Endothelial cell of umbilical vein (primary cell): ENCODE data around the gene LENG9. TPM values are rescaled to one million over a fixed set of nuclear protein-coding genes. Genes with fewer than 3 reads are reported as not detected.
"Not testable (repeated sequence)": the region's sequence is repeated elsewhere in the genome, so short reads cannot be mapped to it uniquely, and the experiment has no call there.

Experiments used
- BruUV-seq: library from RNA; stranded (reverse); fragments of 400-500 nt; replicated peaks from 2 replicates; lab custom pipeline; 2021; lab: Mats Ljungman, UMichigan
- CTCF ChIA-PET: fragments of 300-600, 350-600 bp; sonication (Branson Sonifier 250); formaldehyde crosslinking; loops from one replicate; lab custom pipeline; 2021; ENCODE audit warnings: antibody characterized with exemption, inconsistent platforms; lab: Charles Lee
- POLR2A ChIA-PET: fragments of 300-600, 350-600 bp; sonication (Branson Sonifier 250); formaldehyde crosslinking; loops from one replicate; lab custom pipeline; 2021; ENCODE audit warnings: antibody characterized with exemption, inconsistent platforms; lab: Charles Lee
- DNase-seq: peaks from one replicate; pipeline ENCODE4 v3.0.0-alpha.2; 2011; ENCODE audit warnings: low read depth, low spot score
- FAIRE-seq: peaks from 2 replicates; lab custom pipeline; 2011; peaks lifted over from hg19 to GRCh38; lab: Jason Lieb, UNC
- H2AFZ ChIP-seq: 2 replicates; pipeline ENCODE4 v1.6.0; 2012; ENCODE audit warnings: low read depth, low read length, control low read depth, inconsistent platforms
- H3K27ac ChIP-seq: 2 replicates; pipeline ENCODE4 v1.5.1; 2011; ENCODE audit warnings: low read depth, mild to moderate bottlenecking, control low read depth, low read length, moderate library complexity; ENCODE audit not compliant: insufficient read depth
- H3K27me3 ChIP-seq, 2 experiments: 2 replicates each; pipeline versions ENCODE4 v1.6.0 to v1.6.1; 2011; ENCODE audit warnings: low read length in 2 of 2, mixed read lengths in 1 of 2; ENCODE audit not compliant: control insufficient read depth in 2 of 2, insufficient read depth in 2 of 2
- H3K36me3 ChIP-seq, 2 experiments: 2 replicates in 1 of 2; 3 replicates in 1 of 2; pipeline ENCODE4 v1.5.1; 2011; ENCODE audit warnings: low read length in 2 of 2, mild to moderate bottlenecking in 1 of 2, moderate library complexity in 1 of 2; ENCODE audit not compliant: control insufficient read depth in 2 of 2, insufficient read depth in 2 of 2; ENCODE audit errors: extremely low read depth in 1 of 2
- H3K4me1 ChIP-seq: 3 replicates; pipeline ENCODE4 v1.5.1; 2011; ENCODE audit warnings: mild to moderate bottlenecking, low read length; ENCODE audit not compliant: control insufficient read depth, insufficient read depth; ENCODE audit errors: extremely low read depth
- H3K4me2 ChIP-seq: 2 replicates; pipeline ENCODE4 v1.6.1; 2011; ENCODE audit warnings: low read length, control low read depth, mixed read lengths; ENCODE audit not compliant: insufficient read depth
- H3K4me3 ChIP-seq, 3 experiments: fragments of 200-600 bp in 1 of 3; sonication (generic), shearing (Covaris generic) in 1 of 3; replicated peaks in 1 of 3; 2 replicates each; pipeline ENCODE4 v1.5.1; 2011 to 2016; ENCODE audit warnings: control low read depth in 3 of 3, low read length in 3 of 3, mild to moderate bottlenecking in 2 of 3, inconsistent platforms in 1 of 3, low read depth in 1 of 3, moderate library complexity in 1 of 3; ENCODE audit not compliant: insufficient read depth in 1 of 3
- H3K79me2 ChIP-seq: 2 replicates; pipeline ENCODE4 v1.6.0; 2012; ENCODE audit warnings: low read length, inconsistent platforms; ENCODE audit not compliant: control insufficient read depth, insufficient read depth
- H3K9ac ChIP-seq: replicated peaks from 2 replicates; pipeline ENCODE3; 2011; ENCODE audit warnings: low read length, control low read depth; ENCODE audit not compliant: insufficient read depth; ENCODE audit errors: extremely low read depth
- H3K9me1 ChIP-seq: replicated peaks from 3 replicates; pipeline ENCODE4 v1.6.0; 2011; ENCODE audit warnings: mild to moderate bottlenecking, low read length; ENCODE audit not compliant: control insufficient read depth, insufficient read depth; ENCODE audit errors: extremely low read depth
- H3K9me3 ChIP-seq: replicated peaks from 2 replicates; pipeline ENCODE4 v1.5.1; 2012; ENCODE audit warnings: low read length, inconsistent platforms; ENCODE audit not compliant: control insufficient read depth, insufficient read depth
- H4K20me1 ChIP-seq: replicated peaks from 2 replicates; pipeline ENCODE3; 2011; ENCODE audit warnings: mild to moderate bottlenecking, low read length; ENCODE audit not compliant: control insufficient read depth, insufficient read depth; ENCODE audit errors: extremely low read depth
- CTCF ChIP-seq, 2 donors: IDR thresholded peaks; 1 replicate in 1 of 2; 2 replicates in 1 of 2; pipeline ENCODE4 v1.5.1; 2011; ENCODE audit warnings: low read length in 2 of 2, mild to moderate bottlenecking in 2 of 2, moderate library complexity in 2 of 2, control low read depth in 1 of 2, inconsistent platforms in 1 of 2, low read depth in 1 of 2; ENCODE audit not compliant: insufficient read depth in 1 of 2; ENCODE audit errors: extremely low read depth in 1 of 2
- GATA2 ChIP-seq: IDR thresholded peaks from 2 replicates; pipeline ENCODE4 v1.7.0; 2011; ENCODE audit warnings: low read depth, mild to moderate bottlenecking, moderate library complexity, mixed read lengths, low read length; ENCODE audit not compliant: insufficient read length, insufficient read depth
- JUN ChIP-seq: IDR thresholded peaks from 2 replicates; pipeline ENCODE4 v1.6.1; 2011; ENCODE audit warnings: borderline replicate concordance, low read depth; ENCODE audit not compliant: insufficient read length, insufficient read depth
- MAX ChIP-seq: IDR thresholded peaks from 2 replicates; pipeline ENCODE4 v1.6.1; 2011; ENCODE audit not compliant: insufficient read depth, insufficient read length
- POLR2A ChIP-seq: IDR thresholded peaks from 2 replicates; pipeline ENCODE4 v1.6.1; 2012; ENCODE audit warnings: low read depth, mild to moderate bottlenecking, control low read depth, low read length
- POLR2AphosphoS5 ChIP-seq: IDR thresholded peaks from 2 replicates; pipeline ENCODE4 v1.6.1; 2012; ENCODE audit warnings: low read depth, mild to moderate bottlenecking, control low read depth, low read length, moderate library complexity; ENCODE audit not compliant: insufficient read depth
- dilution Hi-C: fragments of 300-500 bp; cut with MboI; formaldehyde crosslinking; loops from one replicate; pipeline ENCODE4 v1.15.0; 2019; ENCODE audit warnings: low sequenced_read_pairs; ENCODE audit not compliant: extremely low pct_ligation_motif_present
- intact Hi-C: fragments of 100-400 bp; cut with micrococcal nuclease; formaldehyde crosslinking; loops from one replicate; pipeline ENCODE4 v1.10.0; 2022
- polyA plus RNA-seq, 4 experiments: library from polyadenylated mRNA; depleted of rRNA in 3 of 4; stranded (reverse) in 3 of 4; unstranded in 1 of 4; fragments of >200 nt; gene quantifications; 2 replicates each; pipeline versions ENCODE4 v1.2.1 to v1.2.3, GENCODE V29; 2011 to 2012; ENCODE audit warnings: missing spikeins in 1 of 4
- total RNA-seq: library from RNA; stranded (reverse); gene quantifications from 2 replicates; pipeline ENCODE4 v1.2.3, GENCODE V29; 2021

Gene LENG9
- total and polyA plus RNA-seq, 2 donors (not counting 3 experiments of a cell fraction or from before 2014, with no cell fraction given) = 0.97 to 2.8 TPM

DNA sequence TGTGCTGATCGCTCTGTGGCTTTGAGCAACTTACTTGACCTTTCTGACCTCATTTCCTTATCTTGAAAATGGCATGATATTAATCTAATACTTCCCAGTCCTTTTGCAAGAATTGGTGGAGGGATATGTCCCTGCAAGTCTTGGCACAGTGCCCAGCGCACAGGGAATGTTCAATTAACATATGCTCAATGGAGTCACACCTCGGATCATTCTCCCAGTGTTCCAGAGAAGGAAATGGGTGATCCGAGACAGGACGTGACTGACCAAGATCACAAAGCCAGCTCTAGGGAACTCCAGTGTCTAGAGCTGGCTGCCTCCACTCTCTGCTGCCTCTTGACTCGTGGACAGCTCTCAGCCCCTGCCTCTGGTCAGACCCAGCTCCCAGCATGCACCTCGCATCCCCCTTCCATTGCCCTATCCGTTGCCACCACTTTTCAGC is 5.9 kb upstream of the LENG9 start:
- H3K4me2 ChIP-seq = peak overlapping the region; percentile 26
- H4K20me1 ChIP-seq = no peaks in the 10 kb centered on the region
- no peaks in the 10 kb centered on the region for H3K36me3 ChIP-seq
- BruUV-seq = no TSS peak
- ChIA-PET POLR2A (interaction anchor here (0.5 to 1.2 kb wide), 2 partner anchors 21 to 522 kb away, joined by 3 read pairs; partner anchors contain the start of gene LENG8), CTCF (no interaction called here)
- TF ChIP-seq POLR2A (peak; percentile 41), POLR2AphosphoS5 (peak; percentile 23), MAX (no peak), CTCF (IDR thresholded peaks at IDR 0.05; ENCODE audit: extremely low read depth in 1 of 2, insufficient read depth in 1 of 2, low read depth in 1 of 2, low read length in 2 of 2) (no peak), JUN (peak; percentile 8), GATA2 (peak; percentile 77)
- FAIRE-seq (peak; percentile 98), DNase-seq (peak; percentile 70)
- no peaks in the 10 kb centered on the region for H3K27me3 ChIP-seq
- H3K9me3 ChIP-seq = no peaks in the 10 kb centered on the region
- no peak overlapping the region for H3K4me3 ChIP-seq
- peaks cover 1% of the 10 kb centered on the region for H3K79me2 ChIP-seq
- H3K27ac ChIP-seq = peak overlapping the region; percentile 88
- no peak overlapping the region for H2AFZ ChIP-seq
- intact Hi-C loops (loop anchor here (10.0 kb wide), 1 partner anchor 1185 kb away; the partner anchor contains the start of gene U2AF2), dilution Hi-C loops (no loop called here)
- no peaks in the 10 kb centered on the region for H3K9me1 ChIP-seq
- H3K4me1 ChIP-seq = peaks cover 35% of the 10 kb centered on the region
- H3K9ac ChIP-seq = peak overlapping the region; percentile 33

DNA sequence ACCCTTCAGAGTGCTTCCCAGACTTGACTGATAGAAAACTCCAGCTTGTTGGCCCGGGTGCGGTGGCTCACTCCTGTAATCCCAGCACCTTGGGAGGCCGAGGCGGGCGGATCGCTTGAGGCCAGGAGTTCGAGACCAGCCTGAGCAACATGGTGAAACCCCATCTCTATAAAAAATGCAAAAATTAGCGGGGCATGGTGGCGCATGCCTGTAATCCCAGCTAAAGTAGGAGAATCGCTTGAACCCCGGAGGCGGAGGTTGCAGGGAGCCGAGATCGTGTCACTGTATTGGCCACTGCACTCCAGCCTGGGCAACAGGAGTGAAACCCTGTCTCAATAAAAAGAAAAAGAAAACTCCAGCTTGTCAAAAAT is 2.5 kb upstream of the LENG9 start:
- H3K79me2 ChIP-seq = not testable (repeated sequence)

More for the DNA sequence above, 2.5 kb upstream of the LENG9 start:
- H3K9me3 ChIP-seq, DNase-seq, BruUV-seq, dilution Hi-C loops, H3K4me2 ChIP-seq, H3K9me1 ChIP-seq, H3K36me3 ChIP-seq, H3K4me3 ChIP-seq, H3K27me3 ChIP-seq, H4K20me1 ChIP-seq, FAIRE-seq, H3K9ac ChIP-seq, POLR2A ChIA-PET, H3K27ac ChIP-seq, H2AFZ ChIP-seq: not testable (repeated sequence)
- H3K4me1 ChIP-seq = peaks cover 46% of the 10 kb centered on the region
- intact Hi-C loops = loop anchor here (10.0 kb wide), 1 partner anchor 1189 kb away; the partner anchor contains the start of gene U2AF2
- CTCF ChIA-PET = interaction anchor here (1.0 kb wide), 2 partner anchors 12 to 16 kb away, joined by 3 to 4 read pairs; no protein-coding TSS in a partner anchor
